HG03097 (cell line): Measurements from ENCODE around the gene SEZ6L2.
"Not testable (repeated sequence)": the region's sequence is repeated elsewhere in the genome, so short reads cannot be mapped to it uniquely, and the experiment has no call there.

ENCODE experiments used
- ATAC-seq: cut with Tn5 transposase; IDR thresholded peaks from one replicate; pipeline ENCODE4 v1.9.1; 2021; ENCODE audit not compliant: unreplicated experiment, low FRiP score

SEZ6L2 gene

DNA sequence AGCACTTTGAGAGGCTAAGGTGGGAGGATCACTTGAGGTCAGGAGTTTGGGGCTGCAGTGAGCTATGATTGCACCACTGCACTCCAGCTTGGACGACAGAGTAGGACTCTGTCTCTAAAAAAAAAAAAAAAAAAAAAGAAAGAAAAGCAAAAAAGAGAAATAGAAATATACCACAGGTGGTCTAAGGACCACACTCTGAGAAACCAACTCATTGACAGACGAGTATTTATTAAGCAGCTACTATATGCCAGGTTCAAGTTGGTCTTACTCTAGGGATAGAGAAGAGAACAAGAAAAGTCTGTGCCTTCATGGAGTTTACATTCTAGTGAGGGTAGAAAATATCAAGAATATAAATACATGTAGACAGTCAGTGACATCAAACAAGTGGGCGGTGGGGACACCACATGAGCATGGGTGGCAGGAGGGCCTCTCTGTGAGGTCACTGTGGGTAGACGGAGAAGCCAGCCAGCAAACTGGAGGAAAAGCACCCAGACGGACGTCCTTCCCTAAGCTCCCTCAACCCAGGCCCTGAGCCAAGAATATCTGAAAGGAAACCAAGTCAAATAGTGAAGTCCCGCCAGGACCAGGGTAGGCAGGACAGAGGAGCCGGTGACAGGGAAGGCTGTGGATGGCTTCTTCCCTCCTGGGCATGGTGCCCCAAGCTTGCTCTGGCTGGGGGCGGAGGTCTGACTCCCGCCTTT is 41.1 kb downstream of the SEZ6L2 start:
- no peak for ATAC-seq

GRCh38 chr16:29857133-29857760 is 42.1 kb downstream of the SEZ6L2 start:
- no peak for ATAC-seq

DNA sequence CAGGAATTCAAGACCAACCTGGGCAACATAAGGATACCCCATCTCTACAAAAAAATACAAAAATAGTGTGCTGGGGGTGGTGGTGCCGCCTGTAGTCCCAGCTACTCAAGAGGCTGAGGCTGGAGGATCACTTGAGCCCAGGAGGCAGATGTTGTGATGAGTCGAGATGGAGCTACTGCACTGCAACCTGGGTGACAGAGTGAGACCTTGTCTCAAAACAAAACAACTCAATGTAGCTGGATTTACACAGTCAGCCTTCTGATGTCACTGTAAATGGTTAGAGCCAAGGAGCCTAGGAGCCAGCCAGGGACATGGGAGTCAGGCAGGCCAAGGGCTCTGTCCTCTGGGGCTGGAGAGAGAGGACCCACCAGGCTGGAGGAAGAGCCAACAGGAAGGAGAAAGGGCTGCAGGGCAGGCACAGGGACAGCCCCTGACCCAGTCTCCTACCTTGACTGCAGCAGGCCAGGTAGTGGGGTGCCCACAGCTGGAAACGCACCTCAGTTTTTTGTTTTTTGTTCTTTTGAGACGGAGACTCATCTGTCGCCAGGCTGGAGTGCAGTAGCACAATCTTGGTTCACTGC is 44.7 kb downstream of the SEZ6L2 start:
- ATAC-seq: no peak

DNA sequence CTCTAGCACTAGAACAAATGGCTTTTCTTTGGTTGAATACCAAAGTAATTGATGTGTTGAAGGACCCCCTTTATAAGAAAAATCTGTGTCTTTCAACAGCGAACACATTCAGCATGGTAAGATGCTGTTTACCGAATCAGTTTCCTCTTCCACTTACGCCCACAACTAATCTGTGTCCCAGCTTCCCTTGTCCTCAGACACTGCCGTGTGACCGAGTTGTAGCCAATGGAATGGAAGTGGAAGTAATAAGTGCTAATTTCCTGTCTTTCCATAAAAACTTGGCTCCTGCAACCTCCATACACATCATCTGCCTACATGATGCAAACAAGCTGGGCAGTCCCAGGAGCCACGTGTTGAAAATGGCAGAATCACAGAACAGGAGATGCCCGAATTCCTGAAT is 46.7 kb downstream of the SEZ6L2 start:
- no peak for ATAC-seq

DNA sequence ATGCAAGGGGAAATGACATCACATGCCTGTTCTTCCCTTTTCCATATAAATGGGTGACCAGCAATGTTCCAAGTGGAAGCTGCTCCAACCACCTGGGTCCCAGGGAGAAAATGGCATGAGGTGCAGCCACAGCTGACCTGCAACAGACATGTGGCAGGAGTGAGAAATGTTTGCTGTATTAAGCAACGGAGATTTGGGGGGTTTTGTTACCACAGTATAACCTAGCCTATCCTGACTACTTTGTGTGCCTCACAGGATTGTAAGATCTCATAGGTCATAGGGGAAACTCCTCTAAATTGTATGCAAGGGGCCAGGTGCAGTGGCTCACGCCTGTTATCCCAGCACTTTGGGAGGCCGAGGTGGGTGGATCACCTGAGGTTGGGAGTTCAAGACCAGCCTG is 48.4 kb downstream of the SEZ6L2 start:
- ATAC-seq: no peak

DNA sequence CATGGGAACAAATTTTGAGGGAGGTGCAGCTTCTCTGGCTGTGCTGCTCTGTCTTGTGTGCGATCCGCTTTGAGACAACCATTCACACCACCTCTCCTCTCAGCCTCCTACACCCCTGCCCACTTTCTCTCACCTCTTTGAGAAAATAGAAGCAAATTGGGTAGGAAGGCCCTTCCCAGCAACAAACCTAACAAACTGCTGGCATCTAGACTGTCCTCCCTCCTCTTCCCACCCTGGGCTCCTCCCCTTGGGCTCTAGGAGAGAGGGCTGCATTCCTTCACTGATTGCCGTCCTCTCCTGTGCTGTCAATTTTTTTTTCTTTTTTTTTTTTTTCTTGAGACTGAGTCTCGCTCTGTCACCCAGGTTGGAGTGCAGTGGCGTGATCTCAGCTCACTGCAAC is 49.8 kb downstream of the SEZ6L2 start:
- ATAC-seq: no peak

GRCh38 chr16:29848420-29849297 is 50.7 kb downstream of the SEZ6L2 start:
- ATAC-seq: no peak

- ATAC-seq: no peak
Measured at GRCh38 chr16:29845656-29846055, 53.7 kb downstream of the SEZ6L2 start.

DNA sequence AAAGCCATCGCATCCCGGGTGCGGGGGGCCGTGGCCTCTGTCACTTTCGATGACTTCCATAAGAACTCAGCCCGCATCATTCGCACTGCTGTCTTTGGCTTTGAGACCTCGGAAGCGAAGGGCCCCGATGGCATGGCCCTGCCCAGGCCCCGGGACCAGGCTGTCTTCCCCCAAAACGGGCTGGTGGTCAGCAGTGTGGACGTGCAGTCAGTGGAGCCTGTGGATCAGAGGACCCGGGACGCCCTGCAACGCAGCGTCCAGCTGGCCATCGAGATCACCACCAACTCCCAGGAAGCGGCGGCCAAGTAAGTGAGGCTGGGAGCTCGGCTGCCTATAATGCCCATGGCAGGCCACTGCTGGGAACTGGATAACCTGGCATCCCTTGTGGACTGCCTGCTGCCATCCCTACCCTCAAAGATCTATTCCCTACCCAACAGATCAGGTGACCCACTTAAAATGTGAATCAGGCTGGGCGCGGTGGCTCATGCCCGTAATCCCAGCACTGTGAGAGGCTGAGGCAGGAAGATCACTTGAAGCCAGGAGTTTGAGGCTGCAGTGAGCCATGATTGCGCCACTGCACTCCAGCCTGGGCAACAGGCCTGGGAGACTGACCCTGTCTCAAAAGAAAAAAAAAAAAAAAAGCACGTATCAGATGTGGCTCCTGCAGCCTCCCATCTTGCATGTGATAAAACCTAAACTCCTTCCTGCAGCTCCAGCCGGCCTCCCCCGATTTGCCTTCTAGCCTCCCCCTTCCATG is 54.6 kb downstream of the SEZ6L2 start:
- ATAC-seq: no peak

DNA sequence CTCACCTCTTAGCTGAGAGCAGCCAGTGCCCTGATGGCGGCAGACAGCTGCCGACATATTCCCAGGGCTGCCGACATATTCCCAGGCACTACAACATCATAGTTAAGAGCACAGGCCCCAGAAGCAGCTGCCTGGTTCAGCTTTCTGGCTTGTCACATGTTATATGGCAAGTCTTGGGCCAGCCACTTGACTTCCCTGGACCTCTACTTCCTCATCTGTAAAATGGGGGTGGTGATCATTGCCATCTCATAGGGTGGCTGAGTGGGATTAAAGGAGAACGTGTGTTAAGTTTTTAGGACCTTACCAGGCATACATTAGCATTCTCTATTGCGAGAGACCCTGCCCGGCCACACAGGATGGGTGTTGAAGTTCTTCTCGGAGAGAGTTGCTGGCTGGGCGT is 55.4 kb downstream of the SEZ6L2 start:
- ATAC-seq: no peak

- no peak for ATAC-seq
Measured at GRCh38 chr16:29842732-29843346, 56.5 kb downstream of the SEZ6L2 start.

DNA sequence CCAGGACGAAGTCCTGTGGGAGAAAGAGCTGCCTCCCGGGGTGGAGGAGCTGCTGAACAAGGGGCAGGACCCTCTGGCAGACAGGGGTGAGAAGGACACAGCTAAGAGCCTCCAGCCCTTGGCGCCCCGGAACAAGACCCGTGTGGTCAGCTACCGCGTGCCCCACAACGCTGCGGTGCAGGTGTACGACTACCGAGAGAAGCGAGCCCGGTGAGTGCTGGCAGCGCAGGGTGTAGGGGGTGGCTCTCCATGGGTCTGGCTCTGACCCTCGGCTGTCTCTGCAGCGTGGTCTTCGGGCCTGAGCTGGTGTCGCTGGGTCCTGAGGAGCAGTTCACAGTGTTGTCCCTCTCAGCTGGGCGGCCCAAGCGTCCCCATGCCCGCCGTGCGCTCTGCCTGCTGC is 57.7 kb downstream of the SEZ6L2 start:
- no peak for ATAC-seq

DNA sequence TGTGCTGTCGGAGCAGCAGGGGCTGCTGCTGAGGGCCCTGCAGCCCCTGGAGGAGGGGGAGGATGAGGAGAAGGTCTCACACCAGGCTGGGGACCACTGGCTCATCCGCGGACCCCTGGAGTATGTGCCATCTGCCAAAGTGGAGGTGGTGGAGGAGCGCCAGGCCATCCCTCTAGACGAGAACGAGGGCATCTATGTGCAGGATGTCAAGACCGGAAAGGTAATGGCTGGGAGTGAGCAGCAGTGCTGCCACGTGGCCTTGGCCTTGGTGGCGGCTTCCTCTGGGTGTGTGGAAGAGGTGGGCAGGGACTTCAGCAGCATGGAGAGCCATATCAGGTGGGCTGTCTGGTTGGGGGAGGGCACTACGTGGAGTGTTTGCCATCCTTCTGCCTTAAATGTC is 59.1 kb downstream of the SEZ6L2 start:
- no peak for ATAC-seq

DNA sequence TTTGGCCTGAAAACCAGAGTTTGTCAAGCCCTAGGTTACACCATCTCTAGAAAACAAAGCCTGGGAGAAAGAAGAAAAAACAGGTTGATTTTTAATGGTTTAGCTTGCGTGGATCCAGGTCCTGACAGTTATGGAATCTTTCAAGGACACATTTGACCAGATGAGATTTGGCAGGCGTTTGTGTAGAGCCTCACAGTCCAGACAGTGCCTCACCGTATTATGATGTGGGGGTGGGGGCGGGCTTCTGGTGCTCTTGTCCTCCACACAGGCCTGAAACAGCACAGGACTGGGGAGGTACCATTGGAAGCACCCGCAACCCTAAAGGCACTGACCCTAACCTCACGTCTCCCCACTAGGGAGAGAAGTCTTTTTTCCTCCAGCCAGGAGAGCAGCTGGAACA is 59.5 kb downstream of the SEZ6L2 start:
- no peak for ATAC-seq

- no peak for ATAC-seq
Measured at GRCh38 chr16:29837841-29838240, 61.5 kb downstream of the SEZ6L2 start.

GRCh38 chr16:29836623-29837022 is 62.7 kb downstream of the SEZ6L2 start:
- ATAC-seq: no peak

- no peak for ATAC-seq
Measured at GRCh38 chr16:29835926-29836325, 63.4 kb downstream of the SEZ6L2 start.

DNA sequence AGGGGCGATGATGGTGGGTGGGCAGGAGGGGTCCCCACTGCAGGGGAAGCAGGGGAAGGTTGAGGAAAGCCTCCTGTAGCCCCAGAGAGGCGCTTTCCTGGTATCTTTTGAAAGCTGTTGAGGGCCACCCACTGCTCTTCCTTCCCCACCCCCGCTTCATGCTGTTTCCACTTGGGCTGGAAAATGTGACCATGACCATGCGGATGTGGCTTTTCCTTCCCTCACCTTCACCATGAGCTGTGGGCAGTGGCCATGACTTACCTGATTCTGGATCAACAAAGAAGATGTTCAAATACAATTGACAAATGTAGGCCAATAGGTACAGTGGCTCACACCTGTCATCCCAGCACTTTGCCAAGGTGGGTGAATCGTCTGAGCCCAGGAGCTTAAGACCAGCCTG is 65.3 kb downstream of the SEZ6L2 start:
- no peak for ATAC-seq

GRCh38 chr16:29833219-29833618 is 66.1 kb downstream of the SEZ6L2 start:
- ATAC-seq: not testable (repeated sequence)

GRCh38 chr16:29831490-29831889 is 67.9 kb downstream of the SEZ6L2 start:
- ATAC-seq: no peak
